ENCODE measurements around the gene CX3CR1.
A peak's percentile ranks its signal among the peaks of the same experiment; 100 is the strongest.
"Not testable (repeated sequence)": the region's sequence is repeated elsewhere in the genome, so short reads cannot be mapped to it uniquely, and the experiment has no call there.

The CX3CR1 gene

GRCh38 chr3:39279745-39280517, at the start of gene CX3CR1:
Gene CX3CR1 (minus strand): TSS chr3:39280036. CDS start chr3:39266509, 13,527 bp downstream.
- DNase-seq, result no peak

- no peak for DNase-seq
Observed at GRCh38 chr3:39329493-39329892, 49.7 kb upstream of the CX3CR1 start, which contains the start of gene CCR8. Gene CCR8 (plus strand): TSS chr3:39329709. CDS start chr3:39332332, 2,623 bp downstream.

GRCh38 chr3:39327746-39328349, 48.0 kb upstream of the CX3CR1 start:
- DNase-seq, result no peak

DNA sequence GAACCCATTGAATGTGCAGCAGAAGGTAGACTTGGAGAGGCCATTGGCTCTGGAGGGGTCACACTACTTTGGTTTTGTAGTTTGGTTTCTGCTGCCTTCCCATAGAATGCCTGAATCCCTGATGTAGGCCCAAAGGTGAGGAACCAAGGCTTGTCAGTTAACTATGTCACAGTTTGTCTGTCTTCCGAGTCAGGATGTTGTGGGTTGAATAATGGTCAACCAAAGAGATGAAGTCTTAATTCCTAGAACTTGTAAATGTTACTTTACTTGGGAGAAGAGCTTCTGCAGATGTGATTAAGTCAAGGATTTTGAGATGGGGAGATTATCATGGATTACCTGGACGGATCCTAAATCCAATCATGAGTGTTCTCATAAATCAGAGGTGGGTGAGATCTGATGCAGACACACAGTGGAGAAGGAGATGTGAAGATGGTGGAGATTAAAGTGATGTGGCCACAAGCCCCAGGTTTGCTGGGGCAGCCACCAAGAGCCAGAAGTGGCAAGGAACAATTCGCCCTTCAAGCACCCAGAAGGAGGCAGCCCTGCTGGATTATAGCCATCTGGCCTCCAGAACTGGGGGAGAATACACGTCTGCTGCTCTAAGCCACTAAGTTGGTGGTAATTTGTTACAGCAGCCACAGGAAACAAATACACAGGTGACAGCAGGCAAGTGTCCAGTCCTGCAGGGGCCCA, 47.4 kb upstream of the CX3CR1 start:
- DNase-seq, result no peak

- DNase-seq, result no peak
Observed at GRCh38 chr3:39325236-39325635, 45.4 kb upstream of the CX3CR1 start.

GRCh38 chr3:39323494-39323893, 43.7 kb upstream of the CX3CR1 start:
- no peak for DNase-seq

DNA sequence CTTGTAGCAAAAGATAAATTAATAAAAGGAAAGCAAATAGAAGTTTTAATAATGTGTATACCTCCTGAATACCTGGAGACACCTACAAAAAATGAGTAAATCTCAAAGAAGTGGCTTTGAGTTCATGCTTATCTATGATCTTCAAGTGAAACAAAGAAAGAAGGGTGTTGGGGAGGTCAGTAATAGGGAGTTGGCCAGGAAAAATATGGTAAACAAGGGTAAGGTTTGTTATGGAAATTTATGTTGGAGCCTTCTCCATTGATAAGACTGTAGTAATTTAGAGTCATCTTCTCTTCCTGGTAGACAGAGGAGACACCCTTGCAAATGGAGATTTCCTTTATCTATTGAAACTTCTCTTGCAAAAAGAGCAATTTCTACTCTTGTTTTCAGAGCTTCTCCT, 43.1 kb upstream of the CX3CR1 start:
- DNase-seq, result no peak

GRCh38 chr3:39322209-39322715, 42.4 kb upstream of the CX3CR1 start:
- not testable (repeated sequence) for DNase-seq

- DNase-seq, result not testable (repeated sequence)
Observed at GRCh38 chr3:39321574-39321983, 41.7 kb upstream of the CX3CR1 start.

DNA sequence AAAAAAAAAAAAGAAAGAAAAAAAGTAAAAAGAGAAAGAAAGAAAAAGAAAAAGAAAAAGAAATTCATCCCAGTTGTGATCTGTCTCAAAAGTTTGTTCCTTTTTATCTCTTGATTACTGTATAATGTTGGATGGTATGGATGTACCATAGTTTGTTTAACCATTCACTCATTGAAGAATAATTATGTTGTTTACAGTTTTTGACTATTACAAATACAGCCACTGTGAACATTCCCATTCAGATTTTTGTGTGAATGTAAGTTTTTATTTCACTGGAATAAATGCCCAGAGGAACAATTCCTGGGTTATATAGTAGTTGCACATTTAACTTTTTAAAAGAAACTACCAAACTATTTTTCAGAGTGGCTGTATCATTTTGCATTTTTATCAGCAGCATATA, 39.4 kb upstream of the CX3CR1 start:
- no peak for DNase-seq

DNA sequence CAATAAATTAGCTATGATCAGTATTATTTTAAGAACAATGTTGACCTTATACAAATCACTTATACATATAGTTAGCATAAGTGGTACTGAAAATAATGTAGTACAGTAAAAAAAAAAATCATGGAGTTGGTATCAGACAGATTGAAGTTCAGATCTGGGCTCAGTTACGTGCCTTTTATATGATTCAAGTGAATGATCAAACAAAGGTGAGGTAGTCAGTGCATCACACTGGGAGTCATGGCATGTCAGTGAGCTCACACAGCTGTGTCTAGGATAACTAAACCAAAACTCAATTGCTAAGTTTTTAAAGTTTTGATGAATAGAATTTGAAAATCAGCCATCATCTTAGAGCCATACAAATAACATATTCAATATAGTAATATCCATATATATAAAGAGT, 38.5 kb upstream of the CX3CR1 start:
- no peak for DNase-seq

- no peak for DNase-seq
Observed at GRCh38 chr3:39317571-39318169, 37.8 kb upstream of the CX3CR1 start.

- no peak for DNase-seq
Observed at GRCh38 chr3:39315420-39315819, 35.6 kb upstream of the CX3CR1 start.

GRCh38 chr3:39313289-39313688, 33.5 kb upstream of the CX3CR1 start:
- no peak for DNase-seq

DNA sequence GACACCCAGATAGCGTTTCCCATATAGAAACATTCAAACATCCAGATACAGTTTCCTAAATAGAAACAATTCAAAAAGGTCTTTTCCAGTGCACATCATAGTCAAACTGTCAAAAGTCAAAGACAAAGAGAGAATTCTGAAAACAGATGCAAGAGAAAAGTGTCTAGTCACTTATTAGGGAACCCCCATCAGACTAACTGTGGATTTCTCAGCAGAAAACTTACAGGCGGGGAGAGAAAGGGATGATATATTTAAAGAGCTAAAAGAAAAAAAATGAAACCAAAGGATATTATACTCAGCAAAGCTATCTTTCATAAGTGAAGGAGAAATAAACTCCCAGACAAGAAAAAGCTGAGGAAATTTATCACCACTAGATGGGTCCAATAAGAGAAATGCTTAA, 22.3 kb upstream of the CX3CR1 start:
- no peak for DNase-seq

DNA sequence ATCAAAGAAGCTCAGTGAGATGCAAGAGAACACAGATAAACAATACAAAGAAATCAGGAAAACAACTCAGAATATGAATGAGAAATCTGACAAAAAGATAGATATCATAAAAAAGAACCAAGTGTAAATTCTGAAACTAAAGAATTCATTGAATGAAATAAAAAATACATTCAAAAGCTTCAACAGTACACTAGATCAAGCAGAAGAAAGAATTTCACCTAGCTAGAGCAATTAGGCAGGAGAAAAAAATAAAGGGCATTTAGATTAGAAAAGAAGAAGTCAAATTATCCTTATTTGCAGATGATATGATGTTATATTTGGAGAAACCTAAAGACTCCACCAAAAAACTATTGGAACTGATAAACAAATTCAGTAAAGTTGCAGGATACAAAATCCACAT, 19.4 kb upstream of the CX3CR1 start:
- DNase-seq, result no peak

- DNase-seq, result no peak
Observed at GRCh38 chr3:39296197-39297077, 16.6 kb upstream of the CX3CR1 start.

- no peak for DNase-seq
Observed at GRCh38 chr3:39295184-39295775, 15.4 kb upstream of the CX3CR1 start.

DNA sequence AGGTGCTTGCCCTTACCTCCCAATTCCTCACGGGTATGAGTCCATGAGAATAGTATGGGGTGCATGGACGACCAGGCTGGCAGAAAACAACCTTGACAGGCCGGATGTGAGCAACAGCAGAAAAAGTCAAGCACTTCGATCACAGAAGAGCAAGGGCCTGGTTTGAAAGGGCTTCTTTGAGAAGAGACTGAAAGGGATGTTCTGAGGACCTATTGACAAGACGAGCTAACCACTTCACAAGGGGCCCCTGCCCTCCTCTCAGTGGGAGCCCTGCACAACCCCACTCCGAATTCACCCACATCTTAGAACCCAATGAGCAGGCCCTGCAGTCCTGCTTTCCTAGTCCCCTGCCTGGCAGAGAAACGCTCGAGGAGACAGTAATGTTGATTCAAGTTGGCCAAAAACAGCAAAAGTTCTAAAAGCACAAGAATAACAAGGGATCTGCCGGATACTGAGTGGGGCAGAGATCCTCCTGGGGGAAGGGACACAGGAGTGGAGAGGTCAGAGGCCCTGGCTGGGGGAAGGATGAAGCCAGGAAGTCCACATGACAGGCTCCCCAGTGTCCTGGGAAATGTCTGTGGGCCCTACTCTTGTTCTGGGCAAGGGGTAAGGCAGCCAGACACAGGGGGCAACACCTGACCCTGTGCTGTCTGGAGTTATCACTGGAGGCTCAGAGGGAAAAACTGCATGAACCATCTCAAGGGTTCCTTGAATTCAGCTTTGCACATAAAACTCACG, 14.8 kb upstream of the CX3CR1 start:
- DNase-seq, result no peak

GRCh38 chr3:39292961-39293360, 13.1 kb upstream of the CX3CR1 start:
- DNase-seq, result no peak

DNA sequence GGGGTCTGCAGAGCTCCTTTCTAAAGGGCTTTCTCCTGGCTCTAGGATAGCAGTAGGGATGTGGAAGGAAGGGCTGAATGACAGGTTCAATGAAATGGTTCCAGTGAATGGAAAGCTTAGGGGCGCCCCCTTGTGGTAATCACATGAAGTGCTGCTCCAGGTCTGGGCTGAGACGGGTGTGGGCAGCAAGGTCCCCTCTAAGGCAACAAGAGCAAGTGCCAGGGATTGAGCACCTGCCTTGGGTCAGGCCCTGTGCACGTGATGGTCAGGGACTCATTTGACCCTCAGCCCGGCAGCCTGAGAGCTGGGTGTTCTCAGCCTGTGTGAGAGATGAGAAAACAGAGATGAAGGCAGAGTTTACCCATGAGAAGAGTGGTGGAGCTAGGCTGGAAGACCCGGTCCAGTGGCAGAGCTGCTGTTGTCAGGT, 12.1 kb upstream of the CX3CR1 start:
- peak; percentile 54 for DNase-seq
